ENCODE results near the gene TAP1. TPM values are rescaled to one million over a fixed set of nuclear protein-coding genes. Genes with fewer than 3 reads are reported as not detected.

Gene TAP1
- total RNA-seq, 1 experiment from 2014 or later = 20.9 TPM

DNA sequence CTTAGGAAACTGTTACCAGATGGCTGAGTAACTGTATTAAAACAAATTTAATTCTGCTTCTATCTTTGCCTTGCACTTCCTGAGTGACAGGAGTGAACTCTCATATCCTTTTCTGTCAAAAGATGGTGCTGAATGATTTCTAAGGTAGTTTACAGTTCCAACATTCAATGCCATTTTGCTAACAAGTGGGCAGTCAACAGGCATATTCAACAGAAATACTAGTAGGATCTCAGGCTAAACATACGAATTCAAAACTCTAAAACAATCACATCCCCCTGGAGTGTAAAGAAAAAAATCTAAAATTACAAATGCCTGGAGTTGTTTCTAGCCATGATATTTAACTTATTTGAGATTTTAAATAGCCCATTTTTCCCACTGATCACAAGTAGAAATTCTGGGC, 7.2 kb upstream of the TAP1 start:
- no peak for DNase-seq (ENCODE audit: low spot score)

DNA sequence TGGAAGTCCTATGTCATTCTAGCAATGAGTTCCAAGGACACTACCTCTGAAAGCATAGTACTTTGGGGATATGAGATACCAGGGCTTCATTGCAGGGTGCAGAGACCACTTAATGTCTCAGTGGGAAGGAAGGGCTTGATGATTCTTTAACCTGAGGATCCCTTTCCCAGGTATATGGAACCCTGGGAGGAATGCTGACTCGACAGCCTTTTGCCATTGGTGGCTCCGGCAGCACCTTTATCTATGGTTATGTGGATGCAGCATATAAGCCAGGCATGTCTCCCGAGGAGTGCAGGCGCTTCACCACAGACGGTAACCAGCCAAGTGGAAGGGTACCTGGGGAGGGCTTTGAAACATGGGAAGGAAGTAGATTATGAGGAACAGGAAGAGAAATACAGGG, 4.7 kb upstream of the TAP1 start:
- no peak for DNase-seq (ENCODE audit: low spot score)

- no peak for DNase-seq (ENCODE audit: low spot score)
Observed at GRCh38 chr6:32857156-32857891, 3.8 kb upstream of the TAP1 start.

DNA sequence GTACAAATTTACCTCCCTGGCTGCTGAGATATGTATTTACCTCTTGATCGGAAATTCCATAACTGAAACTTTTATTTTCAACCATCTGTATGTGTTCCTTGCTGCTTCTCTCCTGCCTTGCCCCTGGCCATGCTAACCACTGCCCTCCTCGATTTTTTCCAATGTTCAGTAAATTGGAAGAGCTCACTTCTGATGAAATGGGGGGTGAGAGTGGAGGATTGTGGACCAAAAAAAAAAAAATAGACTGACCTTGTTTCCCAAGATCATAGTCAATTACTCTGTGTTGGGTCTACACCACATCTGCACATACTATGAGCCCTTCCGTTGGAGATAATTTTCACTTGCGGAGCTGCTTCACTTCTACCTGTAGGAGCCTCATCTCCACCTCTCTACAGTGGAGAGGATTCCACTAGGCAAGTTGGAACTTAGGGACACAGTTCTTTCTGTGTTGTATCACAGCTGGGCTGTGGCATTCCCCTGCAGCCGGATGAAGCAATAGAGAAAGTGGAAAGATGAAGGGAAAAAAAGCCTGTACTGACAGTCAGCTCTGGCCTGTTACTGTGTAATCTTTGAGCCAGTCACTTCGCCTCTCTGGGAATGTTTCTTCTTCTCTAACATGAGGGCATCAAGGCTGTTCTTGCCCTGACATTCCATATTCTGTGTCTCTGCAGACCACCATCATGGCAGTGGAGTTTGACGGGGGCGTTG, 2.1 kb upstream of the TAP1 start:
- no peak for DNase-seq (ENCODE audit: low spot score)

- DNase-seq (ENCODE audit: low spot score) = no peak
Observed at GRCh38 chr6:32854376-32855178, 1.1 kb upstream of the TAP1 start.

DNA sequence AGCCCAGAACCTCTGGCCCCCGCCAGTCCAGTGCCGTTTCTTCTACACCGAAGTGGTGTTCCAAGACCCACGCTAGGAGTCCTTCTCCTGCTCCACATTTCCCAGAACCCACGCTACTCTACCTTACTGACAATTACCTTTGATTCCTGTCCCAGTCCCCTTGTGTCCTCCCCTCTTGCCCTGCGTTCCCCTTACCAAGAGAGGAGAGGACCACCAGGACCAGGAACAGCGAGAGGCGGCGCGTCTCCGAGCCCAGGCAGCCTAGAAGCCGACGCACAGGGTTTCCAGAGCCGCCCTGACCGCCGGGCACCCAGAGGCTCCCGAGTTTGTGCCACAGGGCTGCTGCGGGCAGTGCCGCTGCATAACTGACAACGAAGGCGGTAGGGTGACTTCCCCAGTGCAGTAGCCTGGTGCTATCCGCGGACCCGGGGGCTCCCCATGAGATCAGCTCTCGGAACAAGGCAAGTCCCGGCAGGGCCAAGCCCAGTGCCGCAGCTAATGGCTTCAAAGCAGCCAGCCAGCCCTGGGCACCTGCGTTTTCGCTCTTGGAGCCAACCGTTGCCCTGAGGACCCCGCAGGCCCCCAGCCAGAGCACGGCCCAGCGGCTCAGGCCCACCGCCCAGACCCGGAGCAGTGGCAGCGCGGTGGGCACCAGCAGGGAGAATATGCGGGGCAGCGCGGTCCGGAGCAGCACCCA, 512 bp downstream of the TAP1 start:
- DNase-seq (ENCODE audit: low spot score) = peak; percentile 39

- DNase-seq (ENCODE audit: low spot score) = no peak
Observed at GRCh38 chr6:32852018-32852843, 1.3 kb downstream of the TAP1 start.

- no peak for DNase-seq (ENCODE audit: low spot score)
Observed at GRCh38 chr6:32851025-32851424, 2.5 kb downstream of the TAP1 start.

GRCh38 chr6:32849126-32849525, 4.4 kb downstream of the TAP1 start:
- DNase-seq (ENCODE audit: low spot score) = no peak

- no peak for DNase-seq (ENCODE audit: low spot score)
Observed at GRCh38 chr6:32847795-32848194, 5.7 kb downstream of the TAP1 start.

- DNase-seq (ENCODE audit: low spot score) = no peak
Observed at GRCh38 chr6:32847004-32847403, 6.5 kb downstream of the TAP1 start.

GRCh38 chr6:32845384-32845884, 8.1 kb downstream of the TAP1 start:
- DNase-seq (ENCODE audit: low spot score) = no peak

DNA sequence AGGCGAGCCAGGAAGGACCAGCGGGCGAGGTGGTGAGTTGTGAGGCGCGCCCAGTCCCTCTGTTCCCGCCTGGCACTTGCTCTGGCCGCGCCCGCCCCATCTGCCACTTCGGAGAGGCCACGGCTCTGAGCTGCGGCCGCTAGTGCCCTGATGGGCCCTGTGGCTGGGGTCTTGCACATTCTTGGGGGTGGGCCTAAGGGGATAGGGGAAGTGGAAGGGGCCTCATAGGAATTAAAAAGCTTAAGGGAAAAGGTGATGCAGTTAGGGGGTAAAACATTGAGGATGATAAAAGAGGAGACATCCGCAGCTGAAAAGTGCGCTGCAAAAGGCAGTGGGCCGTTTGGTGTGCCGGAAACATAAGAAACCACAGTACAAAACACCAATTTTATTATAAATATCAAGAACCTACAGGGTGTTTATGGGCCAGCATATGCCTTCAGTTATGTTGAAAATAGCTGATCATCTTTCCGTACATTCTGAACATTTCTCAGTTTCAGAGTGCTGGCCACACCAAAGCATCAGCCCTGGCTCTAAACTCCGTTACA, 8.6 kb downstream of the TAP1 start:
- DNase-seq (ENCODE audit: low spot score) = no peak

GRCh38 chr6:32843979-32844838, 9.3 kb downstream of the TAP1 start, which contains the start of gene PSMB8:
Gene PSMB8 (minus strand): TSS chr6:32844047. CDS start chr6:32843996, 51 bp downstream.
- peak; percentile 96 for DNase-seq (ENCODE audit: low spot score)

DNA sequence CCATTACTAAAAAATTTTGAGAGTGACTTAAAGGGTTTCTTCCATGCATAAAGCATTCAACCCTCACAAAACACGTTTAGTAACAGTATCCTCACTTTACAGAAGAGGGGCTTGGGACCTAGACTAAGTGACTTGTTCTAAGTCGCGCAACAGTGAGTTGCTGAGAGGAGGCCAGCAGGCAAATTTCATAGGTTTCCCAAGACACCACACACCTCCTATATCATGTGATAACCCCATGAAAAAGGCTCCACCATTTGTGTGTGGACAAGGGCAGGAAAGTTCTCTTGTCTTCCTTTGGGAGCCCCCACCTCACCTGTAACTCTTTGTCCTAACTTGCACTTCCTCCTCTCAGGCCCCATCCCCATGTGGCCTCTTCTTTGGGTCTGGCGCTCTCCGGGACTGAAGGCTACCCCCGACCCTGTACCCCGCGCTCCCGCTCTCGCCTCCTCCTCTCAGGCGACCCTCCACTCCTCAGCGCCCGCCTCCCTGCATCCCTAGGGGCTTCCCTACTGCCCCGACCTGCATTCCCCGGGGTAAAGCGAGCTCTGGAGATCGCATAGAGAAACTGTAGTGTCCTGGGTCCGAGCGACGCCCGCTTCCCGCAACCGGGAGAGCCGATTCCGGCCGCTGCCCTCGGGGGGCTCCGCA, 10.0 kb downstream of the TAP1 start:
- no peak for DNase-seq (ENCODE audit: low spot score)

DNA sequence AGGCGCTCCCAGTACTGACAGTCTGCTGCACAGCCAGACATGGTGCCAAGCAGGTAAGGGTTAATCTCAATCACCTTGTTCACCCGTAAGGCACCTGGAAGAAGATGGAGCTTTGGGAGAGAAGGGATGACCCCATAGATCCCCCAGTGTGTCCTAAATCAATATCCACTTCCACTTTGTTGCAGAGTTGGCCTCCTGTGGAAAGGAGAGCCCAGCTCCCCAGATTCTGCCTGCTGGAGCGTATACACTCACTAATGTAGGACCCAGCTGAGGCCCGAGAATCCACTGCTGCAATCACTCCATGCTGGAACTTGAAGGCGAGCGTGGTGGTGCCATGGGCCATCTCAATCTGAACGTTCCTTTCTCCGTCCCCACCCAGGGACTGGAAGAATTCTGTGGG, 10.8 kb downstream of the TAP1 start:
- no peak for DNase-seq (ENCODE audit: low spot score)

GRCh38 chr6:32842021-32842650, 11.4 kb downstream of the TAP1 start:
- DNase-seq (ENCODE audit: low spot score) = no peak

- no peak for DNase-seq (ENCODE audit: low spot score)
Observed at GRCh38 chr6:32840604-32841246, 12.8 kb downstream of the TAP1 start.

Data from HT-29 (cell line).